22Rv1 (cell line): Measurements from ENCODE around the gene USP50.

Source experiments
- ZFX ChIP-seq: fragments of 450-650 bp; IDR thresholded peaks from 2 replicates; pipeline ENCODE4 v1.6.1; 2017; ENCODE audit warnings: antibody characterized with exemption, borderline replicate concordance
- TF ChIP-seq, protein P1 (sequence below): fragments of 450-650 bp; IDR thresholded peaks from 2 replicates; pipeline ENCODE4 v1.5.1; 2017; ENCODE audit warnings: mild to moderate bottlenecking

DNA sequence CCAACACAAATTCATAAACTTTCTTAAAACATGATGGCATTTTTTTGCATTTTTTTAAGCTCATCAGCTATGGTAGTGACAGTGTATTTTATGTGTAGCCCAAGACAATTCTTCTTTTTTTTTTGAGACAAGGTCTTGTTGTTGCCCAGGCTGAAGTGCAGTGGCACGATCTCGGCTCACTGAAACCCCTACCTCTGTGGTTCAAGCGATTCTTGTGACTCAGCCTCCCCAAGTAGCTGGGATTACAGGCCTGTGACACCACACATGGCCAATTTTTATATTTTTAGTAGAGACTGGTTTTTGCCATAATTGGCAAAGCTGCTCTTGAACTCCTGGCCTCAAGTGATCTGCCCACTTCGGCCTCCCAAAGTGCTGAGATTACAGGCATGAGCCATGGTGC is 17.3 kb upstream of the USP50 start:
- TF ChIP-seq, protein P1, sequence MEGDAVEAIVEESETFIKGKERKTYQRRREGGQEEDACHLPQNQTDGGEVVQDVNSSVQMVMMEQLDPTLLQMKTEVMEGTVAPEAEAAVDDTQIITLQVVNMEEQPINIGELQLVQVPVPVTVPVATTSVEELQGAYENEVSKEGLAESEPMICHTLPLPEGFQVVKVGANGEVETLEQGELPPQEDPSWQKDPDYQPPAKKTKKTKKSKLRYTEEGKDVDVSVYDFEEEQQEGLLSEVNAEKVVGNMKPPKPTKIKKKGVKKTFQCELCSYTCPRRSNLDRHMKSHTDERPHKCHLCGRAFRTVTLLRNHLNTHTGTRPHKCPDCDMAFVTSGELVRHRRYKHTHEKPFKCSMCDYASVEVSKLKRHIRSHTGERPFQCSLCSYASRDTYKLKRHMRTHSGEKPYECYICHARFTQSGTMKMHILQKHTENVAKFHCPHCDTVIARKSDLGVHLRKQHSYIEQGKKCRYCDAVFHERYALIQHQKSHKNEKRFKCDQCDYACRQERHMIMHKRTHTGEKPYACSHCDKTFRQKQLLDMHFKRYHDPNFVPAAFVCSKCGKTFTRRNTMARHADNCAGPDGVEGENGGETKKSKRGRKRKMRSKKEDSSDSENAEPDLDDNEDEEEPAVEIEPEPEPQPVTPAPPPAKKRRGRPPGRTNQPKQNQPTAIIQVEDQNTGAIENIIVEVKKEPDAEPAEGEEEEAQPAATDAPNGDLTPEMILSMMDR: no peak
- TF ChIP-seq ZFX: no peak
